ENCODE measurements around the gene GALR1.
"Not testable (repeated sequence)": the region's sequence is repeated elsewhere in the genome, so short reads cannot be mapped to it uniquely, and the experiment has no call there.

The GALR1 gene

DNA sequence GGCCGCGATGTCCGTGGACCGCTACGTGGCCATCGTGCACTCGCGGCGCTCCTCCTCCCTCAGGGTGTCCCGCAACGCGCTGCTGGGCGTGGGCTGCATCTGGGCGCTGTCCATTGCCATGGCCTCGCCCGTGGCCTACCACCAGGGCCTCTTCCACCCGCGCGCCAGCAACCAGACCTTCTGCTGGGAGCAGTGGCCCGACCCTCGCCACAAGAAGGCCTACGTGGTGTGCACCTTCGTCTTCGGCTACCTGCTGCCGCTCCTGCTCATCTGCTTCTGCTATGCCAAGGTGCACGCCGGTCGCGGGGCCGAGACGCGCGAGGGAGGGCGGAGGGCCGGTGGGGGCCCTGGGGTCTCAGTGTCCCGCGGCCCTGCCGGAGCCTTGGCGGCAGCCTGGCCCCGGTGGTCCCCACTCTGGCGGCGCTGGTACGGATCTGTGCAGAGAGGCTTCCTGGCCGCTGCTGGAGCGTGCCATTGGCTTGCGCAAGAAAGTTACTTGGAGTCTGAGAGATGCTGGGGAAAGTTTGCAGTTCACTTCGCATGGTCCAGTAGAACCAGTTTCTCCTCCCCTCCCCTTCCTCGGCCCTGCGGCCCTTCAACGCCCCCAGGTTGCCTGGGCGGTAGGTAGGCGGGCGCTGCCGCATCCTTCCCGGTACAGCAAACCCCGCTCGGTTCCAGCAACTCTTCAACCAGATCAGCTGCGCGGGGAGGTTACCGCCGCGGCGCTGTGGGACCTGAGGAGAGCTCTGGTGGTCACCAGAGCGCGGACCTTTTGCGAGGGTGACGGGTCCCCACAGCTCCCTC lies 1.5 kb downstream of the GALR1 start:
- peak in 1 of 51 donors; percentile 22 for DNase-seq

DNA sequence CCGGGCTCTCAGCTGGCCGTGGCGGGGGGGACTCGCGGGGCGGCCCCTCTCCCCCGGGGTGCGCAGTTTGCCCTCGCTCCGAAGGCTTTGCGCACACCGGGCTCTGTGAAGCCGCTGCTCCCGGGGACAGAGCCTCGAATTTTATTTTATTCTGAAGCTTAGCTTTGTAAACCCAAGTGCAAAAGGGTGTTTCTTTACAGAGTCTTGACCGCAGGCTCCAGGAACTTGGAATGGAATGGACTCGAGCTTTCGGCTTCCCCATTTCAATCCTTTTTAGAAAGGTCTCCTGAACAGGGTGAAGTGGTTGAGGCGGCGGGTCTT lies 2.0 kb downstream of the GALR1 start:
- peak in 1 of 51 donors; percentile 3 for DNase-seq

DNA sequence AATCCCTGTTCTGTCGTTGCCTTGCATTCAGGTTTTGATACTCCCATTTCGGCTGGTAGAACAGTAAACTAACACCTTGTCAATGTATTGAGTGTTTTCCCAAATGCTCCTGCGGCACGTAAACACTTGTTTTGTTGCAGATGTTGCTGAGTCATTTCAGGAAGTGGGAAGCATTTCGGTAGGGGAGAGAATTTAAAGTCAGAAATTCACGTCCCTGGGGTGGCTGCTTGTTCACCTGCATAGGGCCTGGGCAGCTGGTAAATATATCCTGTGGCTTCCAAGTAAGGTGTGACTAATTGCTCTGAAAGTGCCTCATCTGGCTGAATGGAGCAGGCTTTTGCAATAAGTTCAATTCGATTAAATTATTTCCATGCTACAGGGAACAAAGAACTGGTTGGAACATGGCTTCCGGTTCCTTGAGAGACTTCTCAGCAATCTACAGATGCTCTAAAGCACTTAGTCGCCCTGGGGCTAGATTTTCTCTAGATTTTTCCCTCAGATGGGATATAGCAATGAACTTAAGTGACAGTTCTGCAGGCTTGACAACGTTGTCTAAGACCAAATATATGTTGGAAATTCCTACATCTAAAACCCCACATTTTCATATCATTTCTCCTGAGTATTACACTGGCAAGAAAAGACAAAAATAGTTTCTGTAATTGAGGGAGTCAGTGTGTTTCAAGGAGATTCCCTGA lies 5.2 kb downstream of the GALR1 start:
- DNase-seq, result no peak

DNA sequence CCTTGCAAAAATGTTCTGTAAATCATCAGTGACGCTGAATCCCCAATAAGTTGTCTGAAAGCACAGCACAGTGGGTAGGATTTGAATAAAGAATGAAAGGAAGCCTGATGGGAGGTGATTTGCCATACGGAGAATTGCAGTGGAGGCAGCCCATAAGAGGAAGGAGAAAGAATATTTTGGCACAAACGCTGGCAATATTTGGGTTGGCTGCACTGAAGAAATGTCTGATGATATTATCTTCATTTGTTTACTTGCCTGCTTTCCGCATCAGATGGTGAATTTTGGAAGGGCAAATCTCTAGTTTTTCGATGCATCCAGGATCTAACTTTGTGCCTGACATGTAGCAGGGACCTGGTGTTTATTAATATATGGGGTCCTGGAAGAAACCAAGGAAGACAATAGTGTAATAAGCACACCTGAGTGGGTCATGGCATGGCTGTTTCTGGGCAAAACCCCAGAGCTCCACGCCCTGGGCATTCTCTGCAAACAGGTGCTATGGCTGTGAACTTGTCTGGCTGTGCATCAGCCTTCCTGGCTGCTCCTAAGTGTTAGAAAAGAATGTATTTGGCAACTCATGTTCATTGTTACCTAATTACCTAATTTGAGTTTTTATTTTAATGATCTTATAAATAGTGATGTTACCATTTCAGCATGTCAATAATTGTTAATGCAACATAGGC lies 5.9 kb downstream of the GALR1 start:
- DNase-seq, result no peak

DNA sequence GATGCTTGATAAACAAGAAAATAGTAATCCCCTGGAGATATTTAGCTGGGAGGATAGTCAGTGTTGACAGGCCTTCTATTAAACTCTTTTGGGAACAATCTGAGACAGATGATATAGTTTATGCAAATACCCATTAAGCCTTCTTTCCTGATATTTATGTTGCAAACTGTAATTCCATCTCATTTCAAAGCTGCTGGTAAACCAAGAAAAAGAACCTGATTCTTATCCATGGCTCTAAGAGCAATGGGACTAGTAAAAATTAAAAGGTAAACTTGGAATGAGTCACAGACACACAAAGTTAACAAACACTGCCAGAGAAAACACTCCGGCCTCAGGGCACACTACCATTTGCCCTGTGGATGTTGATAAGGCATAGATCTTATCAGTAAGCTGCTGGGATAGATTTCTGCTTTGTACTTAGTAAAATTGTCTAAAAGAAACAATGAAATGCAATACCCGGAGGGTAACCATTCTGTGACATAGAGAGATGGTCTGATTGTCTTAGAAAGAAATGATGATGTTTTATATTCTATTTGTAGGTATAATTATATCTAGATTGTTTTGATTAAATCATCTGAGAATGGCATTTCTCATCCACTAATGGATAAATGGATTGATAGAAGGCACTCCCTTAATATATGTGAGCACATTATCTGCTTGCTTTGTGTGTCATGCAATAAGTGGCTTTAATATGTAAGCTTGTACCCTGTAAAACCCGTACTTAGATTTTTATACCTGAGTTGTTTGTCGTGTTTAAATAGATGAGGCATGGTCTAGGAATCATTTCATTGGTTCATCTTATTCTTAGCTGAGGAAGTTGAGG lies 13.2 kb downstream of the GALR1 start:
- DNase-seq, result no peak

DNA sequence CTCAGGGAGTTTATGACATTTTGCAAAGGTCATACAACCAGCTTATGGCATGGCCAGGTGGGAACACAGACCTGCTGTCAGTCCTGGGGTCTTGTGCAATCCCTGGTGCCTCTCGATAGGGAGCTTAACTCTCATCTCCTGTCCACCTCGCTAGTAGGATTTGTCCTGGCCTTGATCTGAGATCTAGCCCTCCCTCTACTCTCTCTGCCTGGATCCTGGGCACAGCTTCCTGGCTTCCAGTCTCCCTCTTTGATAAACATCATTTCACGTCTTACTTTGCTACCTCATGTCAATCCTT lies 13.8 kb downstream of the GALR1 start:
- no peak for DNase-seq

DNA sequence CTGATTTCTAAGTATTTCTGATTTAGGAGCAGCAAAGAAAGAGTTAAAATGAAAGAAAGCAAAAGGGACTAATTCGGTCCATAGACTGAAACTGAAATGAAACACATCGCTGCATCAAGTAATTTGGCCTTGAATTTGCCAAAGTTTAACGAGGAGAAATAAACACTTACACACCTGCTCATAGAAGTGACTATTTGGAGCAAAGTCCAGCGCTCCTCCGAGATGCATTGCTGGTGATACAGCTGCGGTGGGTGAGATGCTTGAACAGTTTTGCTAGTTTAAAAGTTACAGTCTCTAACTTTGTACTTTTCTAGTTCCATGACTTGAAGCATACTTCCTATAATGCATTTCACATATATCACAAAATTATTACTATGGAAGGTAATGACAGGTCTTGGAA lies 18.3 kb downstream of the GALR1 start:
- no peak for DNase-seq

DNA sequence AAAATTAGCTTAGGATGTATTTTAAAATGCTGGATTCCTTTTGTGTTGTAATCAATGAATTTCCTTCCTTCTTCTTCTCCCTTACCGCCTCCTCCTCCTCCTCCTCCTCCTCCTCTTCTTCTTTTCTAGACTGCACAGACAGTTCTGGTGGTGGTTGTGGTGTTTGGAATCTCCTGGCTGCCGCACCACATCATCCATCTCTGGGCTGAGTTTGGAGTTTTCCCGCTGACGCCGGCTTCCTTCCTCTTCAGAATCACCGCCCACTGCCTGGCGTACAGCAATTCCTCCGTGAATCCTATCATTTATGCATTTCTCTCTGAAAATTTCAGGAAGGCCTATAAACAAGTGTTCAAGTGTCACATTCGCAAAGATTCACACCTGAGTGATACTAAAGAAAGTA lies 18.8 kb downstream of the GALR1 start:
- no peak for DNase-seq

DNA sequence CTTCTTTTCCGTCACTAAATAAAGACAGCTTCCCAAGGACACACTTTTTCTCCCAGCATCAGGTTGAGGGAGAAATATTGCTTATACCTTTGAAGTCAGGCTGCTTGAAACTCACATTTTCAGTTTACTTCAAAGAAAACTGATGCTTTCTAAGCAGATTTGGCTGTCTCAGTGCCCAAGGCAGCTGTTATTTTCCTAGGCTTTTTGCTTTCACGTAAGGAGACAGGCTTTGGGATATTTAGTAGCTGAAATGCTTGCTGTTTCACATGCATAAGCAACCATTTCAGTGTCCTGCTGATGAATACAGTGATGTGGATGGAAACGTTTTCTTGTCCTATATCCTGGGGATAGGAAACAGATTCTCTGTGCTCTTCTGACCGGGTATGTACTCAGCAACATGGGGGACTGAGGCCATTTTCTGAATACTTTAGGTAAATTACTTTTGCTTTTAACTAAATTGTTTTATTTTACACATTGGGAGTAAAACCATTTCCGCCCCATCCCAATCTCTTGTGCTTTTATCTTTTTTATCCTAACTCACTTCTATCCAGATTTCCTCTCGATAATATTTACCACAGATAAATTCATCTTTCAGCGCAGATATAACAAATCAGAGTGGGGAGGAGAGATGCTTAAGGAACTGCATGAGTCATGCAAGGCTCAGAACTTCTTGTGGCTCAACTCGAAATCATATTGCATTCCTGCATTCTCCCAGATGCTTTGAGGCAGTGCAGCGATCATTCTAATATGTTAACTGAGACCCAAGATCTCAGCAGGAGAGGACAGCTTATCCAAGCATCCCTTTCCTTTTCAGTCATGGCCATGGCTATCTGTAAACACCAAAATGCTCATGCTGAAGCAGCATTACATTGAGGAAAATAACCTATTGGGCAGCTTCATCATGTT lies 22.2 kb downstream of the GALR1 start:
- no peak for DNase-seq

DNA sequence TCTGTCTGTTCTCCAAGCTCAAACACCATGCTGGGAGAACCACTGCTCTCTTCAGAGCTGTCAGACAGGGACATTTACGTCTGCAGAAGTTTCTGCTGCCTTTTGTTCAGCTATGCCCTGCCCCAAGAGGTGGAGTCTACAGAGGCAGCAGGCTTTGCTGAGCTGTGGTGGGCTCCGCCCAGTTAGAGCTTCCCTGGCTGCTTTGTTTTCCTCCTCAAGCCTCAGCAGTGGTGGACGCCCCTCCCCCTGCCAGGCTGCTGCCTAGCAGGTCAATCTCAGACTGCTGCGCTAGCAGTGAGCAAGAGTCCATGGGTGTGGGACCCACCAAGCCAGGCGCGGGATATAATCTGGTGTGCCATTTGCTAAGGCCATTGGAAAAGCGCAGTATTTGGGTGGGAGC lies 41.2 kb downstream of the GALR1 start:
- DNase-seq, result not testable (repeated sequence)

DNA sequence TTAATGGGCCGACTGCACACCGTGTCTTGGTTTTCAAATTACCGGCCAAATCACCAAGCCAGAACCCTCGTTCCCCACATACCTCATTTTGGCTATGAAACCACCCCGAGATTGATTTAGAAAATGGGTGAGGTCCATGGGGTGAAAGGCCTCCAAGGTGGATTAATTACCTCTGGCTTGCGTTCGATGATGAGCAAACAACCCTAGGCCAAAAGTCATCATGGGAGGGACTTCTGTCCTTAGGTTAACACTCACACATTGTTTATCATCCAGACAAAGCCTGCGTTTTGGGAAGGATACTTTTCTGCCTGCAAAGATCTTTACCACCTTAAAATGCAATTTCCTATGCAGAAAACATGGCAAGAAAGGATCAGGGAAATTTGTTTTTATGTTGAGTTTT lies 48.5 kb downstream of the GALR1 start:
- DNase-seq, result no peak

DNA sequence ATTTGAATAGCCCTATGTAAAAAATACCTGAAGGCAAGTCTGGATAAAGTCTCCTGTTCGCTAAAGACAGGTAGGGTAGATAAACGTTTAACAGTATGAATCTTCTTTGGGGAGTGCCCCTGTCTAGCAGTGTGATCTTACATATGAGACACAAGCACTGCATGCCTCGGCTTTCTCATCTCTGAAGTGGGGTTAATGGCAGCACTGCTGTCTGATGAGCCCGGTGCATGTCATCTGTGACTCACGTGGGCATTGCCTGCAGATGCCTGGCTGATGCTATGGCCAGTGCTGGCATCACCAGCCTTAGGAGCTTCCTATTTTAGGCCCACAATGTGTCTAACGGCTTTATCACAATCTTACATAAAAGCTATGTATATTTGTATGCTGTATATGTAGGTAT lies 50.1 kb downstream of the GALR1 start:
- no peak for DNase-seq

DNA sequence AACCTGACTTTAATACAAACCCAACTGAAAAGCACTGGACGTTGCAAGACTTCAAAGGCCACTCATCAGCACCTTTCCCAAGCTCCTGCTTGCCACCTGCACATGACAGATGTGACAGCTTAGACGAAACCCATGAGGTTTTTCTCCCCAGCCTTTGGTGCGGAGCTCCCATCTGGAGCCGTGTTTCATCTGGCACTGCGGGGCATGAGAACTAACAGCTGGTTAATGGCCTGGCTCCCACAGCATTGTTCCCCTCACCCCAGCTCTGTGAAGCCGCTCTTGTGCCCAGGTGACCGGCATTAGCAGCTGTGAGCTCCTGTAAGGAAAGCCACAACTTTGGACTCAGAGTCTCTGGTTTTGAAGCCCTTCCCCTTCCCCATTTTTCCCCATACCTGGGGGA lies 50.9 kb downstream of the GALR1 start:
- DNase-seq, result no peak

DNA sequence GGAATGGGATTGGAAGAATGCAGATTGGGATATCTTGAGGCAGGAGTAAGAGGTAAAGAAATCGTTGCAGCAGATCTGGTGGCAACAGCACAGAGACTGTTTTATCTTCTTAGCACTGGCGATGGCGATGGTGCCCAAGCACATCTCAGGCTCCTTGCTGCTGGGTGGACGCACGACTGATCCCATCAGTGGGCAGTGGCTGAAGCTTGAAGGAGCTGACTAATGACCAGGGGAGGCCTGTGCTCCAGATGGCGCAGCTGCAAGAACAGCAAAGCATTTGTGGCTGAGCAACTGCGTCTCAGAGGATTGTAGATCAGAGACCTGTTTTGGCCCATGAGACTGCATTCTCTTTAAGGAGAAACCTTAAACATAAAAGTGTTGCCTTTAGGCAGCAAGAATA lies 54.6 kb downstream of the GALR1 start:
- DNase-seq, result no peak

DNA sequence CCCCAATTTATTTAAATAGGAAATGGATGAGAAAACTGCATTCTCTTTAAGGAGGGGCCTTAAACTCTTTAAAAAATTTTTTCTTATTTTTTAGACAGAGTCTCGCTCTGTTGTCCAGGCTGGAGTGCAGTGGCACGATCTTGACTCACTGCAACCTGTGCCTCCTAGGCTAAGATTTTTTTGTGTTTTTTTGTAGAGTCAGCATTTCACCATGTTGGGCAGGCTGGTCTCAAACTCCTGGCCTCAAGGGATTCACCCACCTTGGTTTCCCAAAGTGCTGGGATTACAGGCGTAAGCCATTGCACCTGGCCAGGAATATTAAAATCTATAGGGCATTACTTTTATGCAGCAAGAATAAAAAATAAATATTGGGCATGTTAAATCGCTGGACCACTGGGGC lies 56.0 kb downstream of the GALR1 start:
- DNase-seq, result no peak

DNA sequence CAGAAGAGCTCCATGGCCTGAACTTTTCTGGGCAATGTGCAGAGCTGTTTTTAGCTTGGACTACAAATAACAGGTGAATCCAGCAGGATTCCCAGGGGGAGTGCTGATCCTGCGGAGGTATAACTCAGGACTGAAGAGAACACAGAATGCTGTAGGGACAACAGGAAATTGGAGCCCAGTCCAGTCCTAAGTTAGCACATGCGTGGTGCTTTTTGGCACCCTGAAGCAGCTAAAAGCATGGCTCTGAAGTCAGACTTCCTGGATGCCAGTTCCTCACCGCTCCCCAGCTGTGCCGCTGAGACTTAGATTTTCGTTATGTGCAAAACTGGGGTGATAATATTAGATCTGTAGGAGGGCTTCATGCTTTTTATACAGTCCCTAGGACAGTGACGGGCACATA lies 58.6 kb downstream of the GALR1 start:
- no peak for DNase-seq

DNA sequence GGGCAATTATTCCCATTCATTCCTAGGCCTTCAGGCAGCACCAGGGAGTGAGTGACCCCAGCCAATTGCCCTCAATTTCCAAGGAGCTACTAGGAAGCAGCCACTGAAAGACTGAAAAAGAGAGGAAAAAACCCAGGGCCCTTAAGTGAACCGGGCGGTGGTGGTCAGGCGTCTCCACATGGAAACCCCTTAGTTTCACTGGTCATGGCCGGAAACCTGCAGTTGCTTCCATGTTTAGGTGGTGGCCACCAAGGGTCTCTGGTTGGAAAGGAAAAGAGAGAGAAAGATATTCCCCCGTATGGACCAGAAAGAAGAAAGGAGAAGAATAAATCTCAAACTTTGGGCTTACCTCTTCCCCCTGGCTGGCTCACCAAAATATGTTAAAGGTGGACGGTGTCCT lies 64.9 kb downstream of the GALR1 start:
- DNase-seq, result no peak

DNA sequence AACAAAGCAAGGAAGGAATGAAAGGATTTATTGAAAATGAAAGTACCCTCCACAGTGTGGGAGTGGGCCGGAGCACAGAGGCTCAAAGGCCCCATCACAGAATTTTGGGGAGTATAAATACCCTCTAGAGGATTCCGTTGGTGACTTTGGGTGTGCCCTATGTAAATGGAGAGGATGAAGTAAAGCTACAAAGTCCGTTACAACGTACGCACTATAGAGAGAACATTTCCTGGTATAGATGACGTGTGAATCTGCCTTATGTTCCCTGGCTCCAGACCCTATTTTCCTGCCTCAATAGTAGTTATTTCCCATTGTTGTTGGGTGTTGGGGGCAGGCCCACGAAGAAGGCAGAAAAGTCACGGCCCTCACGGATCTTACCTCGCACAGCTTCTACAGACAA lies 65.3 kb downstream of the GALR1 start:
- no peak for DNase-seq

DNA sequence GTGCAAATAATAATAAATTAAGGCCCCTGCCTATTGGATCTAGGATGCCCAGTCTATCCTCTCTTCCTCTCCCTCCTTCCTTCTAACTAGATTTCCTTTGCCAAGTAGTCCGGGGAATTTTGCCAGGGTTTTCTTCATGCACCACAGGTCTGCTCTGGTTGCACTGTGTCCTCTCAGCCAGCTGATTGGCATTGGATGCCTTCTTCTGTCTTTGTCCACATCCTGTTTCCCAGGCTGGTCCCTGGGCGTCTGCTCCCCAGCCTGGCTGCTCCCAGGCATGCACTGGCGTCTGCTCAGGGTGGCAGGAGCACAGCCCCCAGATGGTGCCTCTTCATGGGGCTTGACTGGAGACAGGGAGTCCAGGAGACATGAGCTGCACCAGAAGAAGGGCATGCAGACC lies 66.4 kb downstream of the GALR1 start:
- peak in 8 of 51 donors; percentile 4 to 43 (median 16) for DNase-seq

DNA sequence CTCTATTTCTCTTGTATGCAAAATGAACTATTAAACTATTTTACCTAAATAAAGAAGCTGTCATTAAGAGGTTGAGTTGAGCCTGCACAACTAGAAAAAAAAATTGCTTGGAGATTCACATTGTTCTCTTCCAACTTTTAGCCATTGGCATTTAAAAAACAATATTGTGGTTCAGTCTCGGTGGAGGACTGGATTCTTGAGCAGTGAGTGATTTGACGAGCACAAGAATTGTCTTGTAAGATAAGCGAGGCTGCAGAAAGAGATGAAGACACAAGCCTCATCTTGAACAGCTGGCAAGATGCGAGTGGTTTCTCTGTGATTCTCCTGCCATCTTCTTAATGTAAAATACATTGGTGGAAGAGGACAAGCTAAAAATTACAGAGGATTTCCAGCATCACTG lies 67.0 kb downstream of the GALR1 start:
- DNase-seq, result no peak

DNA sequence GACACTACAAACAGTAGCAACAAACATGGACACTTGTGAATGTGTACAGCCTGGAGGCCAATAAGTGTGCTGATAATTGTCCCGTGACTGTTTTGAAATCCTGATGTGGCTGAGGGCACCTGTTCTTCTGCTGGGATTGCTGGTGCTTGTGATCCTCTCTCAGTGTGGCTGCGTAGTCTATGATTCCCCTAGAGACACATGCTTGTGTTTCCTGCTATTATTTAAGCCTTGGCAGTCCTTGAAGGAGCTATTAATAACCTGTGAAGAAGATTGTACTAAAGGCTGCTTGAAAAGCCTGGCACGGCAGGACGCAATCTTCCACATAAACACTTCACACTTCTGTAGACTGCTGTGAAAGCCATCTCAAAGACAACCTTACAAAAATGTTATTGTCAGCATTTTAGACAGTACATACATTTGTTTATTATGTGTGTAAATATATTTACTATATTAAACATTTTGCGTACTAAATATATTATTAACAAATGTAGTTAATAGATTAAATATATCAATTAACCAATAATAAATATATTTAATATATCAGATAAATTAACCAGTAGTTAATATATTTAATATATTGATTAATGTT lies 71.4 kb downstream of the GALR1 start:
- peak in 4 of 51 donors; percentile 5 to 25 (median 14) for DNase-seq

Data from hypothalamus (tissue), 51 donors.